ENCODE measurements around the gene TSPOAP1. TPM values are rescaled to one million over a fixed set of nuclear protein-coding genes. Genes with fewer than 3 reads are reported as not detected.

The TSPOAP1 gene
- total and polyA plus RNA-seq, 10 of the 15 experiments (the other 5 are each of a cell fraction or from before 2014, with no cell fraction given) = 0.58 to 16.4 (median 4.2) TPM; not detected in 1

DNA sequence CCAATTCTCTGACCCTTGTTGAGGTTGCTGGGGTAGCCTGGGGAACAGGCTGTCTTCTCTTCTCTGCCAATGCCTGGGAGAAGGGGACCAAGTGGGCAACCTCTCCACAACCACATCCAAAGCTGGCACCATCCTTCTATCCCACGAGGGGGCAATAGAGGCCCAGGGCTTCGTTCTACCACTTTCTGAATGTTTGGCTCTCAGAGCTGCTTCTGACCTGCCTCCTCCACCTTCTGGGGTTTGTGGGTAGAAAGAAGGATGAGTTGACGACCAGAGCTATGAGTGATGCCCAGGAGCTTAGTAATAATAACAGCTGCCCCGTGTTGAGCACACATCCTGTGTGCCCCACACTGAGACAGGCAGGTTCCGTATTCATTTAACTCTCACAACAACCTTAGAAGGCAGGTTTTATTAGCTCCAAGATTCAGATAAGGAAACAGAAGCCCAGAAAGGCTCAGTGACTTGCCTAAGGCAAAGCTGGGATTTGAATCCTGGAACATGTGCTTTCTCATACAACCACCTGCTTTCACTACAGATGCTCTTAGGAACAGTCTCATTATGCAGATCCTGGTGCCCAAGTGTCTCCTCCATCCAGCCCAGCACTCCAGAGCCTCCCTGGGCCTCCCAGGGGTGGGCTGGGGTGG is 11.1 kb downstream of the TSPOAP1 start (continued):
- TF ChIP-seq, protein P1, sequence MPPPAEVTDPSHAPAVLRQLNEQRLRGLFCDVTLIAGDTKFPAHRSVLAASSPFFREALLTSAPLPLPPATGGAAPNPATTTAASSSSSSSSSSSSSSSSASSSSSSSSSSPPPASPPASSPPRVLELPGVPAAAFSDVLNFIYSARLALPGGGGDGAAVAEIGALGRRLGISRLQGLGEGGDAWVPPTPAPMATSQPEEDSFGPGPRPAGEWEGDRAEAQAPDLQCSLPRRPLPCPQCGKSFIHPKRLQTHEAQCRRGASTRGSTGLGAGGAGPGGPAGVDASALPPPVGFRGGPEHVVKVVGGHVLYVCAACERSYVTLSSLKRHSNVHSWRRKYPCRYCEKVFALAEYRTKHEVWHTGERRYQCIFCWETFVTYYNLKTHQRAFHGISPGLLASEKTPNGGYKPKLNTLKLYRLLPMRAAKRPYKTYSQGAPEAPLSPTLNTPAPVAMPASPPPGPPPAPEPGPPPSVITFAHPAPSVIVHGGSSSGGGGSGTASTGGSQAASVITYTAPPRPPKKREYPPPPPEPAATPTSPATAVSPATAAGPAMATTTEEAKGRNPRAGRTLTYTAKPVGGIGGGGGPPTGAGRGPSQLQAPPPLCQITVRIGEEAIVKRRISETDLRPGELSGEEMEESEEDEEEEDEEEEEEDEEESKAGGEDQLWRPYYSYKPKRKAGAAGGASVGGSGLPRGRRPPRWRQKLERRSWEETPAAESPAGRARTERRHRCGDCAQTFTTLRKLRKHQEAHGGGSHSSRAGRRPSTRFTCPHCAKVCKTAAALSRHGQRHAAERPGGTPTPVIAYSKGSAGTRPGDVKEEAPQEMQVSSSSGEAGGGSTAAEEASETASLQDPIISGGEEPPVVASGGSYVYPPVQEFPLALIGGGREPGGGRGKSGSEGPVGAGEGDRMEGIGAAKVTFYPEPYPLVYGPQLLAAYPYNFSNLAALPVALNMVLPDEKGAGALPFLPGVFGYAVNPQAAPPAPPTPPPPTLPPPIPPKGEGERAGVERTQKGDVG (CRISPR knock-in tag; IDR thresholded peaks at IDR 0.05) = no peak
- TF ChIP-seq GATAD2B (conservative IDR thresholded peaks at IDR 0.05; ENCODE audit: low read depth) (no peak), POU2F2 (IDR thresholded peaks at IDR 0.05; ENCODE audit: borderline replicate concordance, low read depth, low read length) (peak; percentile 47; the same call in 1 of the 3 replicates)

DNA sequence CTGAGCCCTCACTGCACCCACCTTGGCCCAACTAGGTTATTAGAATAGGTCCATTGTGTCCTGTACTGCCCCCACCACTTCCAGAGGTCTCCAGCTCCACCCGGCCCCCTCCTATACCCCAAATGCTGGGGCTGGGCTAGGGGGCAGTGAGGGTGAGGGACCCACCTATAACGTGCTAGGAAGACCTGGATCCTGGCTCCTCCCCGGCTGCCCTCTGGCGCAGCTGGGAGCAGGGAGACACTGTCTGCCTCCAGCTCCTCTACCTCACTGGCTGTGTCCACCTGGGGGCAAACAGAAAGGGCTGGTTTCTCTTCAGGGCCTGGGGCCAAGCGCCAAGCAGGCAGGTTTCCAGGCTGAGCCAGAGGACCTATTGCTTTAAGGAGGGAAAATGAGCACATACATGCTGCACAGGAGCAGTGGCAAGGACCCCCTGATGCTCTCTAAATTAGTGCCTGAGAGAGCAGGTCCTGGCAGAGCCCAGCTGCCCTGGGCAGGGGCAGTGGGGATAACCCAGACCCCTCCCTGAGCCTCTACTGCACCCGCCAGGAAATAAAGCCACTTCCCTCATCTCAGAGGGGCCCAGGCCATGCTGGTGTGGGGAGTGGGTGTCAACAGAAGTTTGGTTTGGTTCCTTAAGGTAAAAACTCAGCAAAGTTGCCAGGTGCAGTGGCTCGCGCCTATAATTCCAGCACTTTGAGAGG is 12.2 kb downstream of the TSPOAP1 start:
- WGBS (ENCODE audit: insufficient coverage, insufficient replicate concordance, low lambda C conversion rate, missing lambda C conversion rate) = 67% methylated on average over 8 of the region's 8 CpGs
- H3K9me3 ChIP-seq (replicated peaks; ENCODE audit: control insufficient read depth, insufficient read depth, low read length) = no peaks in the 10 kb centered on the region
- no peak overlapping the region for H3K27ac ChIP-seq (ENCODE audit: control insufficient read depth, insufficient read depth)
- ChIA-PET CTCF (interaction anchor here (0.7 to 6.5 kb wide), 30 partner anchors 11 to 198 kb away, joined by 3 to 163 read pairs (median 8); partner anchors contain the start of genes MTMR4, RNF43, SUPT4H1 and TSPOAP1), POLR2A (interaction anchor here (0.7 to 1.6 kb wide), 7 partner anchors 11 to 198 kb away, joined by 3 to 10 read pairs (median 4); partner anchors contain the start of gene MTMR4), RAD21 (ENCODE audit: unreplicated experiment) (interaction anchor here (1.0 to 10.9 kb wide), 15 partner anchors 9 to 202 kb away, joined by 3 to 227 read pairs (median 12); partner anchors contain the start of genes RNF43, SUPT4H1 and TSPOAP1), SMC1A (ENCODE audit: uncharacterized antibody, unreplicated experiment) (interaction anchor here (1.0 to 12.9 kb wide), 21 partner anchors 11 to 309 kb away, joined by 3 to 249 read pairs (median 9); partner anchors contain the start of genes RNF43, SUPT4H1 and TSPOAP1)
- no peak for TF ChIP-seq DPF2 (IDR thresholded peaks at IDR 0.05)
- TF ChIP-seq, protein P2, sequence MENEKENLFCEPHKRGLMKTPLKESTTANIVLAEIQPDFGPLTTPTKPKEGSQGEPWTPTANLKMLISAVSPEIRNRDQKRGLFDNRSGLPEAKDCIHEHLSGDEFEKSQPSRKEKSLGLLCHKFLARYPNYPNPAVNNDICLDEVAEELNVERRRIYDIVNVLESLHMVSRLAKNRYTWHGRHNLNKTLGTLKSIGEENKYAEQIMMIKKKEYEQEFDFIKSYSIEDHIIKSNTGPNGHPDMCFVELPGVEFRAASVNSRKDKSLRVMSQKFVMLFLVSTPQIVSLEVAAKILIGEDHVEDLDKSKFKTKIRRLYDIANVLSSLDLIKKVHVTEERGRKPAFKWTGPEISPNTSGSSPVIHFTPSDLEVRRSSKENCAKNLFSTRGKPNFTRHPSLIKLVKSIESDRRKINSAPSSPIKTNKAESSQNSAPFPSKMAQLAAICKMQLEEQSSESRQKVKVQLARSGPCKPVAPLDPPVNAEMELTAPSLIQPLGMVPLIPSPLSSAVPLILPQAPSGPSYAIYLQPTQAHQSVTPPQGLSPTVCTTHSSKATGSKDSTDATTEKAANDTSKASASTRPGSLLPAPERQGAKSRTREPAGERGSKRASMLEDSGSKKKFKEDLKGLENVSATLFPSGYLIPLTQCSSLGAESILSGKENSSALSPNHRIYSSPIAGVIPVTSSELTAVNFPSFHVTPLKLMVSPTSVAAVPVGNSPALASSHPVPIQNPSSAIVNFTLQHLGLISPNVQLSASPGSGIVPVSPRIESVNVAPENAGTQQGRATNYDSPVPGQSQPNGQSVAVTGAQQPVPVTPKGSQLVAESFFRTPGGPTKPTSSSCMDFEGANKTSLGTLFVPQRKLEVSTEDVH (IDR thresholded peaks at IDR 0.05; ENCODE audit: low read depth, partially characterized antibody) = no peak
- no peak for TF ChIP-seq MXI1 (IDR thresholded peaks at IDR 0.05; ENCODE audit: low read depth, low read length)
- TF ChIP-seq STAT1 (conservative IDR thresholded peaks at IDR 0.05) = no peak
- H3K79me2 ChIP-seq (ENCODE audit: control insufficient read depth, insufficient read depth, low read length) = no peaks in the 10 kb centered on the region
- H3K9ac ChIP-seq (ENCODE audit: control insufficient read depth, insufficient read depth, low read length) = no peak overlapping the region
- no peak for DNase-seq (ENCODE audit: low read depth, low spot score)
- H3K36me3 ChIP-seq (ENCODE audit: control insufficient read depth in 2 of 2, insufficient read depth in 2 of 2, low read length in 1 of 2) = no peaks in the 10 kb centered on the region
- no peak for FAIRE-seq
- H3K27me3 ChIP-seq (replicated peaks in 1 of 2; ENCODE audit: control insufficient read depth in 2 of 2, insufficient read depth in 2 of 2, low read length in 1 of 2) = no peaks in the 10 kb centered on the region
- in situ Hi-C loops (cut with MboI) (loop anchor here (5.0 kb wide), 1 partner anchor 131 kb away; no protein-coding TSS in a partner anchor), intact Hi-C loops (cut with micrococcal nuclease; ENCODE audit: unreplicated experiment) (no loop called here)
- H2AFZ ChIP-seq (ENCODE audit: control insufficient read depth, low read depth, low read length) = no peak overlapping the region
- H3K4me3 ChIP-seq = no peak overlapping the region
- H4K20me1 ChIP-seq (ENCODE audit: control insufficient read depth, insufficient read depth) = no peaks in the 10 kb centered on the region
- BruUV-seq (replicated peaks) = no TSS peak
- H3K4me1 ChIP-seq (ENCODE audit: control insufficient read depth, insufficient read depth, low read length) = peaks cover 7% of the 10 kb centered on the region
- no peak for ATAC-seq
- no peak overlapping the region for H3K4me2 ChIP-seq (ENCODE audit: control insufficient read depth, insufficient read depth)

Data from GM12878 (cell line).